ENCODE data around the gene TUBA1C.
"Not testable (repeated sequence)": the region's sequence is repeated elsewhere in the genome, so short reads cannot be mapped to it uniquely, and the experiment has no call there.

The TUBA1C gene

GRCh38 chr12:49253033-49253623 lies 11.8 kb upstream of the TUBA1C start:
- no peaks in the 10 kb centered on the region for H3K9me3 ChIP-seq (ENCODE audit: control insufficient read depth, insufficient read depth, low read depth, low read length)
- no peaks in the 10 kb centered on the region for H3K4me1 ChIP-seq (ENCODE audit: control insufficient read depth, insufficient read depth, low read length)
- H3K27ac ChIP-seq (ENCODE audit: extremely low read depth, low read depth, low read length): no peak overlapping the region
- ChIA-PET POLR2A (interaction anchor here (0.6 to 1.5 kb wide), 2 partner anchors 11 to 142 kb away, joined by 3 to 4 read pairs; no protein-coding TSS in a partner anchor), CTCF (interaction anchor here (0.6 kb wide), 2 partner anchors 90 to 242 kb away, joined by 3 to 4 read pairs; no protein-coding TSS in a partner anchor)
- H3K4me3 ChIP-seq (ENCODE audit: low read depth, low read length): no peak overlapping the region
- TF ChIP-seq ZFHX2 (tag by site-specific recombination; conservative IDR thresholded peaks at IDR 0.05) (peak; percentile 53; the same call in 1 of the 2 replicates), KLF9 (tag by site-specific recombination; IDR thresholded peaks at IDR 0.05; ENCODE audit: low read depth) (peak; percentile 41), ZNF155 (tag by site-specific recombination; IDR thresholded peaks at IDR 0.05) (no peak), PBX3 (CRISPR knock-in tag; IDR thresholded peaks at IDR 0.05) (no peak), ZNF544 (tag by site-specific recombination; IDR thresholded peaks at IDR 0.05) (no peak), PRDM1 (tag by site-specific recombination; IDR thresholded peaks at IDR 0.05) (peak; percentile 59), ZNF670 (tag by site-specific recombination; IDR thresholded peaks at IDR 0.05; ENCODE audit: low read depth) (no peak), ZNF174 (tag by site-specific recombination; IDR thresholded peaks at IDR 0.05) (no peak), ZNF423 (tag by site-specific recombination; IDR thresholded peaks at IDR 0.05) (no peak), PRDM4 (tag by site-specific recombination; IDR thresholded peaks at IDR 0.05) (no peak), EGR2 (tag by site-specific recombination; IDR thresholded peaks at IDR 0.05; ENCODE audit: low read depth) (peak; percentile 76), ZNF341 (tag by site-specific recombination; IDR thresholded peaks at IDR 0.05; ENCODE audit: low read depth) (no peak), ZSCAN5A (tag by site-specific recombination; IDR thresholded peaks at IDR 0.05) (no peak), ZFP69B (tag by site-specific recombination; IDR thresholded peaks at IDR 0.05) (no peak), ZNF776 (tag by site-specific recombination; IDR thresholded peaks at IDR 0.05; ENCODE audit: borderline replicate concordance) (no peak)
- H3K36me3 ChIP-seq (ENCODE audit: control insufficient read depth in 2 of 2, insufficient read depth in 1 of 2, low read length in 2 of 2): no peaks in the 10 kb centered on the region

- CTCF ChIA-PET: interaction anchor here (1.5 to 1.6 kb wide), 2 partner anchors 11 to 40 kb away, joined by 4 to 7 read pairs; partner anchors contain the start of gene PRPH
- POLR2A ChIA-PET: interaction anchor here (0.8 kb wide), 1 partner anchor 112 kb away, joined by 3 read pairs; the partner anchor contains the start of gene SPATS2
- not testable (repeated sequence) for H3K27ac ChIP-seq (ENCODE audit: extremely low read depth, low read depth, low read length); H3K4me1 ChIP-seq (ENCODE audit: control insufficient read depth, insufficient read depth, low read length); H3K36me3 ChIP-seq (ENCODE audit: control insufficient read depth in 2 of 2, insufficient read depth in 1 of 2, low read length in 2 of 2); H3K9me3 ChIP-seq (ENCODE audit: control insufficient read depth, insufficient read depth, low read depth, low read length); H3K4me3 ChIP-seq (ENCODE audit: low read depth, low read length)
- peak; percentile 62; the same call in 1 of the 2 replicates for TF ChIP-seq ZNF394 (tag by site-specific recombination; IDR thresholded peaks at IDR 0.05; ENCODE audit: borderline replicate concordance)
Measured at GRCh38 chr12:49255456-49255855, 9.4 kb upstream of the TUBA1C start.
